T1000 (cell line): ENCODE results near the gene SLC25A38.
"Not testable (repeated sequence)": the region's sequence is repeated elsewhere in the genome, so short reads cannot be mapped to it uniquely, and the experiment has no call there.

Experiments used
- DNase-seq: peaks from one replicate; lab custom pipeline; 2025; ENCODE audit warnings: mixed read lengths; lab: John Stamatoyannopoulos, UW

SLC25A38 gene

DNA sequence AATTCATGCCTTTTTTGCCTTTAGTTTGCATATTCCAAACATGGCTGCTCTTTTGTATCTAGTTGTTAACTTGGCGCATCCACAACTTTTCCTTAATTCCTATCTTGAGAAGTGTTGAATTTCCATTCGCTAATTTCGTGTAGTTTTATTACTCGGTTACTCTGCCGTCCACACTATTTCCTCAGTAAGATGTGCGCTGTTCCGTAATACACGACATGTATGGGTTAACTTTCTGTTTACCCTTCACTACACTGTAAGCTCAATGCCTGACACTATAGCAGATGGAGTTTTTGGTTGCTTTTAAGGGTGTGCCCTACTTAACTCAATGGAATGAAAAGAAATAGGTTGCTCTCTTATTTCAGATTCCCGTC lies 24.1 kb downstream of the SLC25A38 start:
- DNase-seq, result no peak

DNA sequence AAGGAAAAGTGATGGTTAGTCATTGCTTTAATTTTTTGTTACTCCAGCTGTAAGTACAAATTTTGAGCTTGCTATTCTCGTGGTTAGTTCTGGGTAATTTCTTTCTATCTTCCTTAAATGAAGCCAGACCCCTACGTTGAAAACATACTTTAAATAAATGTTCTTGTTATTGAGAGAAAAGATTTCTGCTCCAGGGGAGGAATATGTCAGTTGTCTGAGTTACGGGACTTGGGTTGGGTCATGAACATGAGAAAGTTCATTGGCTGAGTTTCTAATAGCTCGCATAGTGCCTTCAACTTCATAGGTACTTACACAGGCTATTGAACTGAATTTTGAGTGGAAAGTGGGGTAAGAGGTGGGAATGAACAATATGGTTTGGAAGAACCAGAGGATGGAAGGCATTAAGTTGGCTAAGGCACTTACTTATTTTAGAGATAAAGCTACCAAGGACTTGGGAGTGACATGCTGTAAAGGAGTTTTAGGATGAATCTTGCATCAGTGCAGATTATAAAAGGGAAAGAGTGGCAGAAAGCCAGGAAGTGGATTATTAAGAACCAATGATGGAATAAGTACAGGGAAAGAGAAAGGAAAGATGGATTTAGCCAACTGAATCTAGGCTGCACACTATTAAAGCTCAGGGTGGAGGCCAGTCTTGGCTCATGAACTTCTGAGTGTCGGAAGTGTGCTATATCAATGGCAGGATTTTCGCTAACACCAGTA lies 24.8 kb downstream of the SLC25A38 start:
- DNase-seq, result no peak

DNA sequence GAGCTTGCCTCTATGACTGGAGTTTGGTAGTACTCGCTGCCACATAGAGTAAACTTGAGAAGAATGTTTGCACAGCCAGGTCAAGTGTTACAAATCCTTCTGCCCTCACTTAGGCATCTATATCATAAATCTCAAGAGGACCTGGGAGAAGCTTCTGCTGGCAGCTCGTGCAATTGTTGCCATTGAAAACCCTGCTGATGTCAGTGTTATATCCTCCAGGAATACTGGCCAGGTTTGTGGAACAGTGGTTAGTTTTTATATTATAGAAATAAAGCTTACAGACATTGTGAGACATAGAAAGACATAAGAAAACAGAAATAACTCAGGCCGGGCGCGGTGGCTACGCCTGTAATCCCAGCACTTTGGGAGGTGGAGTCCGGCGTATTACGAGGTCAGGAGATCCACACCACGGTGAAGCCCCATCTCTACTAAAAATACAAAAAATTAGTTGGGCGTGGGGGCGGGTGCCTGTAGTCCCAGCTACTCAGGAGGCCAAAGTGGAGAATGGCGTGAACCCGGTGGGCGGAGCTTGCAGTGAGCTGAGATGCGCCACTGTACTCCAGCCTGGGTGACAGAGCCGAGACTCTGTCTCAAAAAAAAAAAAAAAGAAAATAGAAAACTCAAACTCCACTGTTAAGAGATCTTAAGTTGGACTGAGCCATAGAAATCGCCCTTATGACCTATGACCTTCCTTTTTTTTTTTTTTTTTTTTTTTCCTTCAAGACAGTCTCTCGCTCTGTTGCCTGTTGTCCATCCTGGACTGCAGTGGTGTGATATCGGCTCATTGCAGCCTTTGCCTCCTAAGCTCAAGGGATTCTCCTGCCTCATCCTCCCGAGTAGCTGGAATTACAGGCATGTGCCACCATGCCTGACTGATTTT lies 25.6 kb downstream of the SLC25A38 start:
- DNase-seq, result no peak

DNA sequence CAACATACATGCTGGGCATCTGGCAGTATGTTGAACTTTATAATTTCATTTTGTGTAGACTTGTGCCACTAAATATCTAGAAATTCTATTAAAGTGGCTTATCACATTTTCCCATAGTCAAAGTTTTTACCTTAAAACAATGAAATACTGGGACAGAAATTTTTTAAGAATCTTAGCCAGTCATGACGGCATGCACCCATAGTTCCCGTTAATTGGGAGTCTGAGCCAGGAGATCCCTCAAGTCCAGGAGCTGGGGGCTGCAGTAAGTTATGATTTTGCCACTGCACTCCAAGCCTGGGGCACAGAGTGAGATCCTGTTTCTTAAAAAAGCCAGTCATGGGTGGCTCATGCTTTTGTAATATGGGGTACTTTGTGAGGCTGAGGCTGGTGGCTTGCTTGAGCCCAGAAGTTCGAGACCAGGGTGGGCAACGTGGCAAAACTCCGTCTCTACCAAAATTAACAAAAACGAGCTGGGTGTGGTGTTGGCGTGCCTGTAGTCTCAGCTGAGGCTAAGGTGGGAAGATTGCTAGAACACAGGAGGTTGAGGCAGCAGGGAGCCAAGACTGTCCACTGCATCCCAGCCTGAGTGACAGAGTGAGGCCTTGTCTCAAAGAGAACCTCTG lies 26.5 kb downstream of the SLC25A38 start:
- no peak for DNase-seq

DNA sequence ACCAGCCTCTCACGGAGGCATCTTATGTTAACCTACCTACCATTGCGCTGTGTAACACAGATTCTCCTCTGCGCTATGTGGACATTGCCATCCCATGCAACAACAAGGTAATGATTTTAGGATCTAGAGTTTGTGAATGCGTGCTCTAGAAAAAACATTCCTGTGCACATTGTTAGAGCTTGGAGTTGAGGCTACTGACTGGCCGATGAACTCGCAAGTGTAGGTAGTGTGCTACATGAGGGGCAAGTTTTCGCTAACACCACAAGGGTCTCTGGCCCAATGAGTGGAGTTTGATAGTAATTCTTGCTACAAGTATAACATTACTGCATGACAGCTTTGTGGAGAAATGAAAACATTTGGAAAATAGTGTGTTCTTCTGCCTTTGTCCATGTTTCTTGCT lies 27.7 kb downstream of the SLC25A38 start:
- DNase-seq, result no peak

DNA sequence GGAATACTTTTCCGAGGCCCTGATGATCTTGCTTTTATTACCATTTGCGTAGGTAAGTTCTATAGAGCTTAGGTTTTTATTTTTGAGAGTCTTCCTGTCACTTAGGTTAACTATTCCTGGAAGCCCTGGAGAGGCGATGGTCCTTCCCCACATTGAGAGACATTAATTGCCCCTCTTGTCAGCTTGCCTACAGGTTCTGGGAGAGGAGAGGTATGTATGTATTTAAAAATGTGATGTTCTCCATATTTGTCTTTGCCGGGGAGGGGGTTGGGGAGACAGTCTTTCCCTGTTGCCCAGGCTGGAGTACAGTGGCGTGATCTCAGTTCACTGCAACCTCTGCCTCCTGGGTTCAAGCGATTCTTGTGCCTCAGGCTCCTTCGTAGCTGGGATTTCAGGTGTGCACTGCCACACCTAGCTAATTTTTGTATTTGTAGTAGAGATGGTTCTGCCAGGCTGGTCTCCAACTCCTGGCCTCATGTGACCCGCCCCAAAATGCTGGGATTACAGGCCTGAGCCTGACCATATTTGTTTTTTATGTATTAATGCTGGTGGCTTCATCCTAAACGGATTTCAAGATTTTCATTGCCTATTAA lies 29.6 kb downstream of the SLC25A38 start:
- DNase-seq, result no peak

DNA sequence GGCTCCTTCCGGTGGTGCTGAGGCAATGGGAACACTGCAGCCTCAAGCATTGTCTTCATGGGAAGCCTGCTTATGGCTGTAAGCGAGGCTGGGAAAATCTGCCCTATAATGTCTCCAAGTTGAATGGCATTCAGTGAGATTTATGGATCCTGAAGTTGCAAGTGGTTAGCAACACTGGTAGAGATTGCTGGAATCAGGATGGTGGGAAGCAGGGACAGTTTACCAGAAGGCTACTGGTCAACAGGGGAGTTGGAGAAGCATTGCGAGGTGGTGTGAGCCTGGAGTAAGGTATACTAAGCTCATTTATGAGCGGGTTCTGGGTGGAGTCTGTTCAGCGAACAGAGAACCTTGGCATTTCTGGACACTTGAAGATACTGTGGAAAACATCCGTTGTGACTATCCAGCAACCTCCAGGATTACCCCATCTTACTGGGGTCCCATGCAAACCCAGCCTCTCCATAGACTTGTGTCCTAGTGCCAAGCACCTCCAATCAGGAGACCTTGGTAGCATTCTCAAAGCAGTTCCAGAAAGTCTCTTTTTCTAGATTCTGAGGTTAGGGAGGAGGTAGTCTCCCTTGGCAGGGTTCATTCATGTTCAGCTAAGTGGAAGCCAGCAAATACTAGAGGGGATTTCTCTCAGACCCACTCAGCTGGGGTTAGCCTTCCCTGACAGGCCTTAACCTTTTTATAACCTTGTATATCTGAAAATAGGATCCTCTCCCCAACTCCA lies 30.7 kb downstream of the SLC25A38 start:
- DNase-seq, result no peak

DNA sequence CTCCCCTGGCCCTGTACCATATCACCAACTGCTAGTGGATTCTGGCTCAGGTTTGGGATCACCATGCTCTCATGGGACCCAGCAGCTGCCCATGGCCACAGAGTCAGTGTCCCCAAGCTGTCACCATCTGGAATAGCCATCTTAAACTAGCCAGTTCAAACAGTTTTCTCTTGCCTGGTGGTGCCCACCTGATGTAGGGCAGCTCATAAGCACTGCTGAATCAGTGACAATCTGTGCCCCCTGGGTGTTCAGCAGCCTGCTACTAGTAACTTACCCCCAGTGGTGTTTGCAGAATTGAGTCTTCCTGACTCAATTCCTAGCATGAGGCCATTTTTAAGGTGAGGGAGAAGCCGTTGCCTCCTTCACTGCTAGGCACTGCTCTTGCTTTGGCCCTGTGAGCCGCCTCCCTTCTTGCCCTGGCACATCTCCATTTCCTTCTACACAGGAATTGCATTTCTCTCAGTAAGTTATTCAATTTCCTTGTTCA lies 31.3 kb downstream of the SLC25A38 start:
- DNase-seq, result no peak

DNA sequence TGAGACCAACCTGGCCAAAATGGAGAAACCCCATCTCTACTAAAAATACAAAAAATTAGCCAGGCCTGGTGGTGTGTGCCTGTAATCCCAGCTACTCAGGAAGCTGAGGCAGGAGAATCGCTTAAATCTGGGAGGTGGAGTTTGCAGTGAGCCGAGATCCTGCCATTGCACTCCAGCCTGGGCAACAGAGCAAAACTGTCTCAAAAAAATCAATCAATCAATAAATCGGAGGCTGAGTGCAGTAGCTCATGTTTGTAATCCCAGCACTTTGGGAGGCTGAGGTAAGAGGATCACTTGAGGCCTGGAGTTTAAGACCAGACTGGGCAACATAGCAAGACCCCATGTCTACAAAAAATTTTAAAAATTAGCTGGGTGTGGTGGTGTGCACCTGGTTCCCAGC lies 32.1 kb downstream of the SLC25A38 start:
- not testable (repeated sequence) for DNase-seq

DNA sequence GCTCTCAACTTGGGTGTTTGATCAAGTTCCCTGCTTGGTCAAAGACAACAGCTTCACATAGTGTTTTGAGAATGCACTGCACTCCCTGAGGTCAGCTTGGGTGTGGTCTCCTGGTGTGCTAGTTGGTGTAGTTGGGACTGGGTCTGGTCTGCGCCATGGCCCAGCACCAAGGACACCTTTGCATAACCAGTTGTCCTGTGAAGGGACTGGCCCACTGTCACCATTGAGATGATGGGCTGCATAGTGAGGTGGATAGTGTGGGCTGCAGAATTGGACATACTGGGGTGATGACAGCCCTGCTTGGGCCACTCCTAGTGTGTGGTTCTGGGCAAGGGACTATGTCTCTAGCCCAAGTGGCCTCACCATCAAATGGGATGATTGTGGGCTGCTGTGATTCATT lies 32.8 kb downstream of the SLC25A38 start:
- no peak for DNase-seq

DNA sequence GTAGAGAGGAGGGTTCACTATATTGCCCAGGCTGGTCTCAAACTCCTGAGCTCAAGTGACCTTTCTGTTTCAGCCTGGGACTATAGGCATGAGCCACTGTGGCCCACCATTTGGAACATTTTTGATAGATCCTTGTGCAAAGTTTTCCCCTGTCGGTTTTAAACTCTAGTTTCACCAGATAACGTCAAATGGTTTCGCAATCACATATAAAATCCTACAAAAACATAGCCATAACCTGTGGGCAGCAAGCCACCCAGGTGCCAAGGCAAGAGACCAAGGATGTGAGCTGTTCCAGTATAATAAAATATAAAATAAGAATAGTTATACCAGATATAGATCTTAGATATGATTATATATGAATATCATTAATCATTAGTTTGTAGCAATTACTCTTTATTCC lies 33.8 kb downstream of the SLC25A38 start:
- not testable (repeated sequence) for DNase-seq

DNA sequence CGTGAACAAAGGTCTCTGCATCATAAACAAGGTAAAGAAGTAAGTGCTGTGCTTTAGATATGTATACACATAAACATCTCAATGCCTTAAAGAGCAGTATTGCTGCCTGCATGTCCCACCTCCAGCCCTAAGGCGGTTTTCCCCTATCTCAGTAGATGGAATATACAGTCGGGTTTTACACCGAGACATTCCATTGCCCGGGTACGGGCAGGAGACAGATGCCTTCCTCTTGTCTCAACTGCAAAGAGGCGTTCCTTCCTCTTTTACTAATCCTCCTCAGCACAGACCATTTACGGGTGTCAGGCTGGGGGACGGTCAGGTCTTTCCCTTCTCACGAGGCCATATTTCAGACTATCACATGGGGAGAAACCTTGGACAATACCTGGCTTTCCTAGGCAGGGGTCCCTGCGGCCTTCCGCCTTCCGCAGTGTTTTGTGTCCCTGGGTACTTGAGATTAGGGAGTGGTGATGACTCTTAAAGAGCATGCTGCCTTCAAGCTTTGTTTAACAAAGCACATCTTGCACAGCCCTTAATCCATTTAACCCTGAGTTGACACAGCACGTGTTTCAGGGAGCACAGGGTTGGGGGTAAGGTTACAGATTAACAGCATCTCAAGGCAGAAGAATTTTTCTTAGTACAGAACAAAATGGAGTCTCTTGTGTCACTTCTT lies 35.5 kb downstream of the SLC25A38 start:
- DNase-seq, result not testable (repeated sequence)

DNA sequence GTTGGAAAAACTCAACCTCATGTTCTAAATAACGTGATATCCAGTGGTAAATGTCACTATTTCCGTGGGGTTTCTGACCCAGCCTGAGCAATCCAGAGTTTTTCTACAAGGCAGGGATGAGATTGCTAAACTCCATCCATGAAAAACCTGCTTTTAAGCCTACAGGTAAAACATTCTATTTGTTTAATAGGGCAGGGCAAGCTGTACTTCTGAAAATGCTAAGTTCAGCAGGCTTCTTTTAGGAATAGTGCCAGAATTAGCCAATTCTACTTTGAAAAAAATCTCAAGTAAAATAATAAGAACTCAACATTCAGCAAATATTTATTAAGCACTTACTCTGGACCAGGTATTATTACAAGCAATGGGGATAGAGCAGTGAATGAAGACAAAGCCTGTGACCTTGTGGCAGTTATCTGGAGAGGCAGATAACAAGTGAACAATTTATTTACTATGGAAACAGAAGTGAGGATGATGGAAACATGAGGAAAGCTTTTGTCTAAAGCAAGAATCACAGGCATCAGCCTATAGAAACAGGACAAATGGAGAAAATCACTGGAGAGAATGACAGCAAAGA lies 36.7 kb downstream of the SLC25A38 start:
- no peak for DNase-seq

DNA sequence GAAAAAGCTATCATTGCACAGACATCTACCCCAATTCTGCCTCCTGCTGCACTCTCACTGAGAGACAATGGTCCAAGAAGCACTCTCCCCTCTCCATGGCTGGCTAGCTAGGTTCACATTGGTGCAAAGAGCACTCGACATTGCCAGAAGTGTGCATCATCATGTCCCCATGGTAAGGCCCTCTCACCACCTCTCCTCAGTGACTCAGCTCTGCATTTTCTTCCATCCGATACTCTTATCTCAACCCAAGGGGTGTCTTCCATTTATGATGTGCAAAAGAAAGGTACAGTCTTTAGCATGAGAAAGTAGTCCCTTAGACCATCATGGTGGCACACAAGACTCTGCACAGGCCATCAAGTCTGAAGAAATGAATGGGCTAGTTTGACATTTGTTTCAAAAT lies 37.4 kb downstream of the SLC25A38 start:
- no peak for DNase-seq

DNA sequence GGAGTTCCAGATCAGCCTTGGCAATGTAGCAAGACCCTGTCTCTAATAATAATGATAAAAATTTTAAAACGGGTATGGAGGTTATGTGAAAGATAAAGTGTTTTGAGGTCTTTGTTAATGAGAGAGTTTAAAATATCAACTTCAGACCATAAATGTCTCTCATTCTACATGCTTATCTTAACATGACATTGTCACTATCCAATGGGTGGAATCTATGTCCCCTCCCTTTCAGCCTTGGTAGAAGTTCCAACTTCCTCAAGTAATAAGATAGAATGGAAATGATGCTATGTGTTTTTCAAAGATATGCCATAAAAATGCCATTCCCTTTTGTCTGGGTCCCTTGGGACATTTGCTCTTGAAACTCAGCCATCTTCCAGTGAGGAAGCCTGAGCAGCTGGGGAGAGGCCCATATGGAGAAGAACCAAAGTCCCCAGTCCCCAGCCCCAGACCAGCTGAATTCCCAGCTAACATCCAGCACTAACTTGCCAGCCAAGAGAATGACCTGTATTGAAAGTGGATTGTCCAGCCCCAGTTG lies 40.3 kb downstream of the SLC25A38 start:
- no peak for DNase-seq

DNA sequence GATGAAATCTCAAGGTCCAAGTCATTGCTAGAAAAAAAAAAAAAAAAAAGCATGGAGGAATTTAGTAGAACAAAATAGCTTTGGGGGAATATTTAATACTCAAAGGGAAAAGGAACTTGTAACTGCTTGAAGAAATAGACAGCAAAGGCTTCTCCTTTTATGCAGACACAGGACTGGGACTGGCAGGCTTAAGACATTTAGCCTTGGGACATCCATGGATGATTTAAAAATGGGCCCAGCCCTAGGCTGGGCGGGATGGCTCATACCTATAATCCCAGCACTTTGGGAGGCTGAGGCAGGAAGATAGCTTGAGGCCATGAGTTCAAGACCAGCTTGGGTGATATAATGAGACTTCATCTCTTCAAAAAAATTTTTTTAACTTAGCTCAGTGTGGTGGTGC lies 43.1 kb downstream of the SLC25A38 start:
- DNase-seq, result no peak

DNA sequence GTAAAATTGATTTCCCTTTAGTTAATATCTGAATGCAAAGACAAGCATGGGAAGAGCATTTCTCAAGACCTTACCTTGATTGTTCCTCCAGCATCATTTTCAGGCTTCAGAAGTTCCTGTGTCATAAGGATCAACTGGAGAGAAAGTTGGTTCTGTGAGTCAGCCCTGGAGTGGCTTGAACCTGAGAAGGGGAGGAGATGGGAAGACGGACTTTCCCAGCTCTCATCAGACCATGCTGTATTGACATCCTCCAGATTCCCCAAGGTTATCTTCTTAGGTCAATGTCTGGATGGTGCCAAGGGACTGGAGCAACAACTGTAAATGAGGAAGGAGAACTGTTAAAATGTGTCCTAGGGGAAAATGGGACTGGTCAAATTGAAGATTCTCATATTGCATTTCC lies 44.3 kb downstream of the SLC25A38 start:
- no peak for DNase-seq

DNA sequence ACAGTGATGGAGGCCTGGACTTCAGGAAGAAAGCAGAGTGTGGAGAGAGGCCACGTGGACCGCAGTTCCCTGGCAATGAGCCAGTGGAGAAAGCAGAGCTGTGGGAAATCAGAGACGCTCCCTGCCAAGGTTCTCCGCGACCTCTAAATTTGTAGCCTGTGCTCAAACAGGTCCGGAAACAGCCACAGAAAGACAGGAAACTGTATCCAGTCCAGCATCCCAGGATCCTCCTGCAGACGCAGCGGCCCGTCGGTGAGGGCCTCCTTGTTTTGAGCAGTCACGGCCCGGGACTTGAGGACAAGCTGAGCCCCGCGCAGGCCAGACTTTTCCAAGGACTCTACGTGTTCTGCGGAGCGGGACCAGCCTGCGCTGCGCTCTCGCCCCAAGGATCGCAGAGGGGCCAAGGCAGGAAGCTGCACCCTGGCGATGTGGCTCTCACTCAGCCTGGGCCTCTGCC lies 45.6 kb downstream of the SLC25A38 start:
- DNase-seq, result no peak

DNA sequence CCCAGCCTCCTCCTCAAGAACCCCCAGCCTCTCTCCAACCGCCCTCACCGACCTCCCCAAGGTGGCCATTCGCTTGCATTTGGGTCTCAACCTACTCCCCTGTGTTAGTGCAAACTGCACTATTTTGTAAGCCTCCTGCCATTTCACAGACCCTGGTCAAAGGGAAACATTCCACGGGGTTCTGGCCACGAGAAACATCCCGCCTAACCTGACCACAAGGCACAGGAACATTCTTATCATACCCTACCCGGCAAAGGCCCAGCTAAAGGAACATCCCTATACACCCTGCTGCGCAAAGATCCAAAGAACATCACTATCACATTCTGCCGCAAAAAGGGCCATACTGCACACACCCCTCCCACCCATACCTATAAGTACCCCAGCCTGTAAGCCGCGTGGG lies 46.3 kb downstream of the SLC25A38 start:
- DNase-seq, result no peak

DNA sequence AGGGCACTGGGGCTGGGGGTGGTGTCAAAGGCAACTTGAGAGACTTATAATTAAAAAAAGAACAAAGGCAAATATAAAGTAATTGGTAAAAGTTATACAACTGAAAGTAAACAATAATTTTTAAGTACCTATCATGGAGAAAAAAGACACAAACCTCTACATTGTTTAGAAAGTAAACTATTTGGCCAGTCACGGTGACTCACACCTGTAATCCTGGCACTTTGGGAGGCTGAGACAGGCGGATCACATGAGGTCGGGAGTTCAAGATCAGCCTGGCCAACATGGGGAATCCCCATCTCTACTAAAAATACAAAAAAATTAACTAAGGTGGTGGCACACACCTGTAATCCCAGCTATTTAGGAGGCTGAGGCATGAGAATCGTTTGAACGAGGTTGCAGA lies 49.2 kb downstream of the SLC25A38 start:
- DNase-seq, result no peak
